Endothelial cell of umbilical vein (primary cell): ENCODE data around the gene BCS1L. TPM values are rescaled to one million over a fixed set of nuclear protein-coding genes. Genes with fewer than 3 reads are reported as not detected.

Experiments
- BruUV-seq: library from RNA; stranded (reverse); fragments of 400-500 nt; replicated peaks from 2 replicates; lab custom pipeline; 2021; lab: Mats Ljungman, UMichigan
- CTCF ChIA-PET: fragments of 300-600, 350-600 bp; sonication (Branson Sonifier 250); formaldehyde crosslinking; loops from one replicate; lab custom pipeline; 2021; ENCODE audit warnings: antibody characterized with exemption, inconsistent platforms; lab: Charles Lee
- POLR2A ChIA-PET: fragments of 300-600, 350-600 bp; sonication (Branson Sonifier 250); formaldehyde crosslinking; loops from one replicate; lab custom pipeline; 2021; ENCODE audit warnings: antibody characterized with exemption, inconsistent platforms; lab: Charles Lee
- DNase-seq: peaks from one replicate; pipeline ENCODE4 v3.0.0-alpha.2; 2011; ENCODE audit warnings: low read depth, low spot score
- FAIRE-seq: peaks from 2 replicates; lab custom pipeline; 2011; peaks lifted over from hg19 to GRCh38; lab: Jason Lieb, UNC
- H2AFZ ChIP-seq: 2 replicates; pipeline ENCODE4 v1.6.0; 2012; ENCODE audit warnings: low read depth, low read length, control low read depth, inconsistent platforms
- H3K27ac ChIP-seq: 2 replicates; pipeline ENCODE4 v1.5.1; 2011; ENCODE audit warnings: low read depth, mild to moderate bottlenecking, control low read depth, low read length, moderate library complexity; ENCODE audit not compliant: insufficient read depth
- H3K27me3 ChIP-seq, 2 experiments: 2 replicates each; pipeline versions ENCODE4 v1.6.0 to v1.6.1; 2011; ENCODE audit warnings: low read length in 2 of 2, mixed read lengths in 1 of 2; ENCODE audit not compliant: control insufficient read depth in 2 of 2, insufficient read depth in 2 of 2
- H3K36me3 ChIP-seq, 2 experiments: 2 replicates in 1 of 2; 3 replicates in 1 of 2; pipeline ENCODE4 v1.5.1; 2011; ENCODE audit warnings: low read length in 2 of 2, mild to moderate bottlenecking in 1 of 2, moderate library complexity in 1 of 2; ENCODE audit not compliant: control insufficient read depth in 2 of 2, insufficient read depth in 2 of 2; ENCODE audit errors: extremely low read depth in 1 of 2
- H3K4me1 ChIP-seq: 3 replicates; pipeline ENCODE4 v1.5.1; 2011; ENCODE audit warnings: mild to moderate bottlenecking, low read length; ENCODE audit not compliant: control insufficient read depth, insufficient read depth; ENCODE audit errors: extremely low read depth
- H3K4me2 ChIP-seq: 2 replicates; pipeline ENCODE4 v1.6.1; 2011; ENCODE audit warnings: low read length, control low read depth, mixed read lengths; ENCODE audit not compliant: insufficient read depth
- H3K4me3 ChIP-seq, 3 experiments: fragments of 200-600 bp in 1 of 3; sonication (generic), shearing (Covaris generic) in 1 of 3; replicated peaks in 1 of 3; 2 replicates each; pipeline ENCODE4 v1.5.1; 2011 to 2016; ENCODE audit warnings: control low read depth in 3 of 3, low read length in 3 of 3, mild to moderate bottlenecking in 2 of 3, inconsistent platforms in 1 of 3, low read depth in 1 of 3, moderate library complexity in 1 of 3; ENCODE audit not compliant: insufficient read depth in 1 of 3
- H3K79me2 ChIP-seq: 2 replicates; pipeline ENCODE4 v1.6.0; 2012; ENCODE audit warnings: low read length, inconsistent platforms; ENCODE audit not compliant: control insufficient read depth, insufficient read depth
- H3K9ac ChIP-seq: replicated peaks from 2 replicates; pipeline ENCODE3; 2011; ENCODE audit warnings: low read length, control low read depth; ENCODE audit not compliant: insufficient read depth; ENCODE audit errors: extremely low read depth
- H3K9me1 ChIP-seq: replicated peaks from 3 replicates; pipeline ENCODE4 v1.6.0; 2011; ENCODE audit warnings: mild to moderate bottlenecking, low read length; ENCODE audit not compliant: control insufficient read depth, insufficient read depth; ENCODE audit errors: extremely low read depth
- H3K9me3 ChIP-seq: replicated peaks from 2 replicates; pipeline ENCODE4 v1.5.1; 2012; ENCODE audit warnings: low read length, inconsistent platforms; ENCODE audit not compliant: control insufficient read depth, insufficient read depth
- H4K20me1 ChIP-seq: replicated peaks from 2 replicates; pipeline ENCODE3; 2011; ENCODE audit warnings: mild to moderate bottlenecking, low read length; ENCODE audit not compliant: control insufficient read depth, insufficient read depth; ENCODE audit errors: extremely low read depth
- EZH2 ChIP-seq: IDR thresholded peaks from 2 replicates; pipeline ENCODE4 v1.6.1; 2012; ENCODE audit warnings: borderline replicate concordance, low read depth, mild to moderate bottlenecking, moderate library complexity, low read length, inconsistent platforms; ENCODE audit not compliant: severe bottlenecking
- FOS ChIP-seq: IDR thresholded peaks from 2 replicates; pipeline ENCODE4 v1.6.1; 2011; ENCODE audit warnings: mild to moderate bottlenecking, low read length, moderate library complexity, borderline replicate concordance; ENCODE audit not compliant: insufficient read depth
- GATA2 ChIP-seq: IDR thresholded peaks from 2 replicates; pipeline ENCODE4 v1.7.0; 2011; ENCODE audit warnings: low read depth, mild to moderate bottlenecking, moderate library complexity, mixed read lengths, low read length; ENCODE audit not compliant: insufficient read length, insufficient read depth
- JUN ChIP-seq: IDR thresholded peaks from 2 replicates; pipeline ENCODE4 v1.6.1; 2011; ENCODE audit warnings: borderline replicate concordance, low read depth; ENCODE audit not compliant: insufficient read length, insufficient read depth
- MYC ChIP-seq: IDR thresholded peaks from one replicate; pipeline ENCODE4 v1.6.1; 2011; ENCODE audit warnings: mild to moderate bottlenecking, low read depth, low read length
- POLR2A ChIP-seq: IDR thresholded peaks from 2 replicates; pipeline ENCODE4 v1.6.1; 2012; ENCODE audit warnings: low read depth, mild to moderate bottlenecking, control low read depth, low read length
- POLR2AphosphoS5 ChIP-seq: IDR thresholded peaks from 2 replicates; pipeline ENCODE4 v1.6.1; 2012; ENCODE audit warnings: low read depth, mild to moderate bottlenecking, control low read depth, low read length, moderate library complexity; ENCODE audit not compliant: insufficient read depth
- dilution Hi-C: fragments of 300-500 bp; cut with MboI; formaldehyde crosslinking; loops from one replicate; pipeline ENCODE4 v1.15.0; 2019; ENCODE audit warnings: low sequenced_read_pairs; ENCODE audit not compliant: extremely low pct_ligation_motif_present
- intact Hi-C: fragments of 100-400 bp; cut with micrococcal nuclease; formaldehyde crosslinking; loops from one replicate; pipeline ENCODE4 v1.10.0; 2022
- polyA plus RNA-seq, 4 experiments: library from polyadenylated mRNA; depleted of rRNA in 3 of 4; stranded (reverse) in 3 of 4; unstranded in 1 of 4; fragments of >200 nt; gene quantifications; 2 replicates each; pipeline versions ENCODE4 v1.2.1 to v1.2.3, GENCODE V29; 2011 to 2012; ENCODE audit warnings: missing spikeins in 1 of 4
- total RNA-seq: library from RNA; stranded (reverse); gene quantifications from 2 replicates; pipeline ENCODE4 v1.2.3, GENCODE V29; 2021
- TF ChIP-seq, protein P1 (sequence below), 2 donors: IDR thresholded peaks; 1 replicate in 1 of 2; 2 replicates in 1 of 2; pipeline ENCODE4 v1.5.1; 2011; ENCODE audit warnings: low read length in 2 of 2, mild to moderate bottlenecking in 2 of 2, moderate library complexity in 2 of 2, control low read depth in 1 of 2, inconsistent platforms in 1 of 2, low read depth in 1 of 2; ENCODE audit not compliant: insufficient read depth in 1 of 2; ENCODE audit errors: extremely low read depth in 1 of 2
- TF ChIP-seq, protein P2 (sequence below): IDR thresholded peaks from 2 replicates; pipeline ENCODE4 v1.6.1; 2011; ENCODE audit not compliant: insufficient read depth, insufficient read length

Gene BCS1L
- total and polyA plus RNA-seq, 2 donors (not counting 3 experiments of a cell fraction or from before 2014, with no cell fraction given): 57.4 to 70.3 TPM

DNA sequence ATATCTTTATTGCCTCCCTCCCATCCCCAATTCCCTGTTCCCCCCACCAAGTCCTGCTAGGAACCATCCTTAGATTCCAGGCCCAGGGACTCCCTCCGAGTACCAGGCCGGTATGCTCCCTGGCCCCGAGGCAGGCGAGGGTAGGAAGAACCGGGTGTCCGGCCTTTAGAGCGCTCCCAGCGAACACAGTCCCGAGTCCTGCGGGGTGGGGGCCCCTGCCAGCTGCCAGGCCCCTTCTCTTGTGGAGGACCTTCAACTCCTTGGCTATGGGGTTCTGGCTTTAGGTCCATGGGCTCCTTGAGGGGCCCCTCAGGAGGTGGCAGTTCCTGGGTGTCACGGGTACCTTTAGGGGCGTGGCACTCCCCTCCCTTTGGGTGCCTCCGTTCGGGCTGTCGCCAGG is 4.4 kb downstream of the BCS1L start:
- dilution Hi-C loops: no loop called here
- H2AFZ ChIP-seq: no peak overlapping the region
- no peak overlapping the region for H3K9ac ChIP-seq
- H4K20me1 ChIP-seq: no peaks in the 10 kb centered on the region
- no peak for TF ChIP-seq POLR2AphosphoS5
- TF ChIP-seq, protein P1, sequence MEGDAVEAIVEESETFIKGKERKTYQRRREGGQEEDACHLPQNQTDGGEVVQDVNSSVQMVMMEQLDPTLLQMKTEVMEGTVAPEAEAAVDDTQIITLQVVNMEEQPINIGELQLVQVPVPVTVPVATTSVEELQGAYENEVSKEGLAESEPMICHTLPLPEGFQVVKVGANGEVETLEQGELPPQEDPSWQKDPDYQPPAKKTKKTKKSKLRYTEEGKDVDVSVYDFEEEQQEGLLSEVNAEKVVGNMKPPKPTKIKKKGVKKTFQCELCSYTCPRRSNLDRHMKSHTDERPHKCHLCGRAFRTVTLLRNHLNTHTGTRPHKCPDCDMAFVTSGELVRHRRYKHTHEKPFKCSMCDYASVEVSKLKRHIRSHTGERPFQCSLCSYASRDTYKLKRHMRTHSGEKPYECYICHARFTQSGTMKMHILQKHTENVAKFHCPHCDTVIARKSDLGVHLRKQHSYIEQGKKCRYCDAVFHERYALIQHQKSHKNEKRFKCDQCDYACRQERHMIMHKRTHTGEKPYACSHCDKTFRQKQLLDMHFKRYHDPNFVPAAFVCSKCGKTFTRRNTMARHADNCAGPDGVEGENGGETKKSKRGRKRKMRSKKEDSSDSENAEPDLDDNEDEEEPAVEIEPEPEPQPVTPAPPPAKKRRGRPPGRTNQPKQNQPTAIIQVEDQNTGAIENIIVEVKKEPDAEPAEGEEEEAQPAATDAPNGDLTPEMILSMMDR (IDR thresholded peaks at IDR 0.05; ENCODE audit: extremely low read depth in 1 of 2, insufficient read depth in 1 of 2, low read depth in 1 of 2, low read length in 2 of 2): no peak
- no peak for TF ChIP-seq FOS
- TF ChIP-seq EZH2: no peak
- no peak for TF ChIP-seq POLR2A
- TF ChIP-seq MYC: no peak
- no peak for TF ChIP-seq JUN
- TF ChIP-seq, protein P2, sequence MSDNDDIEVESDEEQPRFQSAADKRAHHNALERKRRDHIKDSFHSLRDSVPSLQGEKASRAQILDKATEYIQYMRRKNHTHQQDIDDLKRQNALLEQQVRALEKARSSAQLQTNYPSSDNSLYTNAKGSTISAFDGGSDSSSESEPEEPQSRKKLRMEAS: no peak
- no peak for TF ChIP-seq GATA2
- no peak overlapping the region for H3K4me3 ChIP-seq
- peaks cover 14% of the 10 kb centered on the region for H3K79me2 ChIP-seq
- no TSS peak for BruUV-seq
- FAIRE-seq (no peak), DNase-seq (no peak)
- H3K4me2 ChIP-seq: no peak overlapping the region
- no peaks in the 10 kb centered on the region for H3K9me1 ChIP-seq
- H3K27ac ChIP-seq: no peak overlapping the region
- H3K4me1 ChIP-seq: peaks cover 9% of the 10 kb centered on the region
- intact Hi-C loops: no loop called here
- H3K9me3 ChIP-seq: no peaks in the 10 kb centered on the region
- CTCF ChIA-PET: interaction anchor here (0.8 kb wide), 1 partner anchor 184 kb away, joined by 4 read pairs; no protein-coding TSS in a partner anchor
- POLR2A ChIA-PET: no interaction called here
- H3K36me3 ChIP-seq: peaks cover 33 to 44% of the 10 kb centered on the region in 2 experiments
- no peaks in the 10 kb centered on the region for H3K27me3 ChIP-seq
